NCI-H524 (cell line): Measurements from ENCODE around the gene DHX35.
A peak's percentile ranks its signal among the peaks of the same experiment; 100 is the strongest.

Experiments
- DNase-seq, 2 experiments: peaks; one replicate each; lab custom pipeline; 2025; lab: John Stamatoyannopoulos, UW

The DHX35 gene

DNA sequence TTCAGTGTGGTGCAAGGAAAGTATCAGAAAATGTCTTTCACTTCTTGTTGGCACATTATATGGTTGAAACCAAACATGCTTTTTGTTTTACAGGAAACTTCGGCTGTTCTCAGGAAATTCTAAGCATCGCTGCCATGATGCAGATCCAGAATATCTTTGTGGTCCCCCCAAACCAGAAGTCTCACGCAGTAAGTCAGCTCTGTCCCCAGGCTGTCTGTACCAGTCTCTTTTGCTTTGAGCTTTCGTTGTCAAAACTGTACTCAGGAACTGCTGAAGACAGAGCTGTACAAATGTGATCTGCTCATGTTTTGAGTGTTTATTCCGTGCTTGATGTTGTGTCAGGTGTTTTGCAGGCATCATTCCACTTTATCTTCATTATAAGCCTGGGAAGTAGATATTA is 59.6 kb downstream of the DHX35 start:
- no peak for DNase-seq

DNA sequence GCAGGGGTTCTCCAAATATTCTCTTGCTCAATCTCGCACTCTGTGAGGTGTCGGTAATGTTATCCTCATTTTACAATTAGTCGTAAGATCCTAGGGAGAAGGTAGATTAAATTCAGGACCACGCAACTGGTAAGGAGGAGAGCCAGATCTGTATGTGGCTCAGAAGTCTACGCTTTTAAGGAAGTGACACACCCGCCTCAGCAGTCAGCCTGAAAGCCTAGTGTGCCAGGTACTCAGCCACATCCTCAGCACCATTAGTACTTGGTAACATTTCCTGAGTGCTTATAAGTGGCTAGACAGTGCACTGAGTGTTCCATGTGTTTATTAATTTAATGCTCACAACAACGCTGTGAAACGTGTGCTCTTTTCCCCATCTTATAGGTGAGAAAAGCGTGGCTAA is 63.7 kb downstream of the DHX35 start:
- DNase-seq = no peak

DNA sequence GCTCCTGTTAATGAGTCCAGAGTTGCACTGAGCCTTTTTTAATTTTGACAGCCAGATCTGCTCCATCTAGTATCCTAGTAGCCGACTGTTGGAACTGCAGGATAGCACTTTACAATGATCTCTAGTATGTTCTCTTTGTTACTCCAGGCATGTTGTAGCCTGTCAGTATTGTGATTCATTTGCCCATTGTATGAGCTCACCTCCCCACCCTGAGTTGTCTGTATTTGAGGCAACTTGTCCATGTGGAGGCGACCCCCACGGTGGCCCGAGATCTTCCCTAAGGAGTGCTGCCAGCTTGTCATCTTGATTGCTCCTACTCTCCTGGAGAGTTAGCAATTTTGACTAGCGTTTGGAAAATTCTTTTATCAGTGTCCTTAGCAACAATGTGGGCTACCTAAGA is 67.2 kb downstream of the DHX35 start:
- DNase-seq = no peak

DNA sequence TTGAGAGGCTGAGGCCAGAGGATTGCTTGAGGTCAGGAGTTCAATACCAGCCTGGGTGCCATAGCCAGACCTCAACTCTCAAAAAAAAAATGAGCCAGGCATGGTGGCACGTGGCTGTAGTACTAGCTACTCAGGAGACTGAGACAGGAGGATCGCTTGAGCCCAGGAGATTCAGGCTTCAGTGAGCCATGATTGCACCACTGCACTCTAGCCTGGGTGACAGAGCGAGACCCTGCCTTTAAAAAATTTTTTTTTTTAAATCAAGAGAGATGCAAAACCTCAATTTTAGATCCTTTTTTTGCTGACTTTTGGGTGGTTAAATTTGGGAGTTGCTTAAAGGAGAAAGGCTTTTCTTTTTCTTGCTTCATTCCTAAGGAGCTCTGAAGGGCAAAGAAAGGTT is 70.9 kb downstream of the DHX35 start:
- DNase-seq = no peak

GRCh38 chr20:39036011-39036410 is 73.9 kb downstream of the DHX35 start:
- DNase-seq = no peak

DNA sequence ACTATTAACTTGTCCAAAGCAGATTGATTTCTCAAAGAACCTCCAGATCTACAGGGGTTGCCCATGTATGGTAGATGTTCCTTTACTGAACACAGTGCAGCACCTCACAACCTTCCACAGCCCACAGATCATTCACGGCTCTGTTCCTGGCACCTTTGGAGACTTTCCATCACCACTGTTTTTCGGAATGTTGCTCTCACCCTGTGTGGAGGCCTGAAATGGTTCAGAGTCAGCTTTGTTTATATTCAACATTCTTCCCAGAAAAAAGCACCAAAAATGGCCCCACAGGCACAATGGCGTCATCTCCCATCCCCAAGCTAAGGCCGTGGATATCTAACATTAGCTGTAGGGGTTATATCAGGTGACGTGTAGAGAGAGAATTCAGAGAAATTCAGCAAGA is 74.7 kb downstream of the DHX35 start:
- no peak for DNase-seq

DNA sequence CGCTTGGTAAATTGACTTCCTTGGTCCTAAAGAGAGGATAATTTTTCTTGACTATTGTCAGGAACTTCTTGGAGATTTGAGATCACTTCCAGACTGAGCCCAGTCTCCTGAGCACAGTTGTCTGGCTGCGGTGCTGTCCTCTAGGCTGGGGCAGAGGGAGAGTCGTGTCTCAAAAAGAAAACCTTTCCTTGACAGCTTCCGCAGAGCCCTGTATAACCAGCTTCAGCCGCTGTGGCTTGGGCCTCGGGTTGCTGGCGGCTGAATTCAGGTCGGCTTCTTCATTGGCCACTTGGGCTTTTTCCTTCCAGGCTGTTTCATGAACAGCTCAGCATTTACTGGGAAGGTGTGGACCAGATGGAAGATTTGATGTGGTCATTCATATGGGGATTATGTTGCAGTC is 75.9 kb downstream of the DHX35 start:
- DNase-seq = no peak

- no peak for DNase-seq
Measured at GRCh38 chr20:39038495-39038894, 76.4 kb downstream of the DHX35 start.

DNA sequence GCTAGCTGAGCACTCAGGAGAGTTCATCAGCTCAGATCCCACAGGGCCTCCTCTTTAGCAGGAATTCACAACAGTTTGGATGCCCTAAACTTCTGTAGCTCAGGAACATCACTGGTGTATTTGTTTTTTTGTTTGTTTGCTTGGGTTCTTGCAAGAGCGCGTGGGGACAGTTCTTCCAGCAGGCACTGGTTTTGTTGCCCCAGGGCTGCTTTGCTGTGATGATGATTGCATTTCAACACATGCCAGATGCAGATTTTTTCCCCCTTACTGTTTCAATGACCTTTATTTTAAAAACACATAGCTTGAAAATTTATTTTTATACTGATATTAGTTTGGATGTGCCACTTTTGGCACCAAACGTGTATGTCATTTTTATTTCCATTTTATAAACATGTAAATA is 77.1 kb downstream of the DHX35 start:
- DNase-seq = no peak

DNA sequence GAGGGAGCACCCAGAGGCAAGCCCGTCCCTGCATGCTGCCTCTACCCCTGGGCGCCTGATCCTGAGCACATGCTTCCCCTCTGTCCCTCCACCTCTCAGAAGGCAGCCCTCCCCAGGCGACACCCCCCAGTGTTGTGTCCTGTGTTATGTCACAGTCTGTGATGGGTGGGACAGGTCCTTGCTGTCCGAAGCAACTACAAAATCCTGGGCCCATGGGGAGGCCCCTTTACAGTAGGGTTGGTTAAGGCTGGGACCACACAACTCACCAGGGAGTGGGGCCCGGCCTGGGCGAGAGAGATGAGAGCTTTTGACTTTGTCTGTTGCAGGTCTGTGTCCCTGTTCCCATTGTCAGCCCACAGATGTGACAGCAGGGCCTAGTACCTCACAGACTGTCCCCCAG is 78.0 kb downstream of the DHX35 start:
- DNase-seq = no peak

DNA sequence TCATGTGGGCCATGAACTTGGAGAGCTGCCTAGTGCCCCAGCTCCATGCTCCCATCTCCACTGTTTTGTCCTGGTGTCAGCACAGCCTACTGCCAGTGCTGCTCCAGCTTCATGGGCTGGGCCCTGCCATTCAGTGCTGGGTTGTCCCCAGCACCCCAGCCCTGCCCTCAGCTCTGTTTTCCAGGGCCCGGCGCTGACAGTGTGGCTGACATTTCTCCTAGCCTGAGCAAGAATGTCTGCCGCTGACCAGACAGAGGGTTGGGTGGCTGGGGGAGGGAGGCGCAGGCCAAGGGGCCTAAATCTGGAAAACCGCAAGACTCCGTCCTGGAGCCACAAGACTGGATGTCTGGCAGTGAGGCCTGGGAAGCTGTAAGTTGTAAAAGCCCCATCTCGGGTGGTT is 78.9 kb downstream of the DHX35 start:
- DNase-seq = no peak

GRCh38 chr20:39042279-39043150 is 80.4 kb downstream of the DHX35 start:
- no peak for DNase-seq

- DNase-seq = no peak
Measured at GRCh38 chr20:39044501-39044900, 82.4 kb downstream of the DHX35 start.

DNA sequence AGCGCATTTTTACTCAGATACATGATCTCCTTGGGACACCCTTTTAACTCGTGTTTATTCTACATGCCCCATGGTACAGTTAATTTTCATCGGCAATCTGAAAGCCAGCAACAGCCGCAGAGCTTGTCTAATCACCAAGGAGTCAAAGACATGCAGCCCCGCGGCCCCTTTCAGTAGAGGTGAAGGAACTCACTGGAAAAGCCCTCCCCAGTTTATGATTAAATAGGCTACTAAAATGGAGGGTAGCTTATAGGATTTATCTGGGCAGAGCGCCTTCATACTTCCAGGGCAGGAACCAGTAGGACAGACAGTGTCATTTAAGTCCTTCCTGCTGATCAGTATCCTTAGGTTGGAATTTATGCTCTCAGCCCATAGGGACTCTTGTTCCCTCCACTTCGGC is 83.5 kb downstream of the DHX35 start:
- DNase-seq = no peak

DNA sequence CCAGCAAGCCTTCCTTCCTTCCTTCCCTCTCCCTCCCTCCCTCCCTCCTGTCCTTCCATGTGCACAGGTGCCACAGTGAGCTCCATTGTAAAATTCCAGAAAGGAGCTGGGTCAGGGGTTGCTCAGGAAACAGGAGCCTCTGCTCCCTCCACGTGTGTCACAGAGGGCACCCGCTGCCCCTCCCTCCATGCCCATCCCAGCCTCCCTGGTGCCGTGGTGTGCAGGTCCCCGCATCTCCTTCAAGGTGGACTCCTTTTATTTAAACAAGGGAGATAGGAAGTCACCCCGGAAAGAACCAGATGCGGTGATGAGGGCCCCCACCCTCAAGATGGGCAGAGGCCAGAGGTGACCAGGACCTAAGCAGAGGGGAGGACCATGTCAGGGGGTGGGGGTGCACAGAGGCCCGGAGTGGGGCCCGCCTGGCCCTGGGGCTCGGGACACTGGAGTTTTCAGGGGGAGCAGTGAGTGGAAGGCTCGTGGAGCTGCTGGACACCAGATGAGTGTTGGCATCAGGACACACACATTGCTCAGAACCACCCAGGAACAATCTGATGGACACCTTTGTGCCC is 85.4 kb downstream of the DHX35 start:
- no peak for DNase-seq

DNA sequence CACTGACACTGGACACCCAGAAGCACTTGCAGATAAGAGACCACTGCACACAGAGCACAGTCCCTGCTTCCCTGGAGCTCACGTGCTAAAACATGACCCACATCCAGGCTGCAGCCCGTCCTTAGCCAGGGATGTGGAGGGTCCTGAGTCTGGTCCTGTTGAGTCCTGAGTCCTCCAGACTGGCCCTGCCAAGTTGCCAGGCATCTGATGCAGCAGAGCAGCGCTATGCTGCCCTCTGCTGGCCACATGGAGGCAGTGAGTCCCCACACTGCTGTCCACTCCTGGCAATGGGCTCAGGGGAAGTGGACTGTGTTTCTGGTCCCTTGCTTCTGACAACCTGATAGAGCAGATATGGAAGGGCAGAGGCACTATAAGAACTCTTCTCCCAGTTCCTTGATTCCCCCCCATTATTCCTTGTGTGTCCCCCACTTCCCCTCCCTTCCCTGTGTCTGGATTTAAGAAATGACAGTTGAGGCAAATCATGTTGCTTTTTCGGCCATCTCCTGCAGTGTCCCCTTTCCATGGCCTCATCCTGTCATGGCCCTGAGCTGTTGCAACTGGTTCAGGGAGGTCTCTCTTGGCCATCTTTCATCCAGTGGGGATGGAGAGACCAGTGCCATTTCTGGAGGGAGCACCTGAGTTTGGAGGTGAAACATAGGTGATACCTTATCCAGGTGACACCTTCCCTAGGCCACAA is 86.0 kb downstream of the DHX35 start:
- peak; percentile 68 to 80 for DNase-seq

GRCh38 chr20:39049148-39049547 is 87.0 kb downstream of the DHX35 start:
- DNase-seq = peak in 1 of 2 experiments; percentile 29

GRCh38 chr20:39049684-39050554 is 87.8 kb downstream of the DHX35 start:
- peak; percentile 65 to 83 for DNase-seq

DNA sequence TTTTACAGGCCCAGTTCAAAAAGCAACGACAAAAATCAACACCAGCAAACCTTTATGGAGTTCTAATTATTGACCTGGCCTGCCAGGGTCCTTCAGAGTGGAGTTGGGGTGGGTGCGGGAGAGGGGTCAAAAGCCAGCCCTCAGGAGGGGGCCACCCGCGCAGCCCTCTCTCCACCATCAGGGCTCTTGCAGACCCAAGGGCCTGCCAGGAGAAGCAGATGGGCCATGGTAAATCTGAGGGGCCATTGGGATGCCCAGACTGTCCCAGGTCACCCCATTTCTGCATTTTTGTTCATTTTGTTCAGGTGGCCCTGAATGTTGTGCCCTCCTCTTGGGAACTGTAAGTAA is 88.4 kb downstream of the DHX35 start:
- DNase-seq = no peak

DNA sequence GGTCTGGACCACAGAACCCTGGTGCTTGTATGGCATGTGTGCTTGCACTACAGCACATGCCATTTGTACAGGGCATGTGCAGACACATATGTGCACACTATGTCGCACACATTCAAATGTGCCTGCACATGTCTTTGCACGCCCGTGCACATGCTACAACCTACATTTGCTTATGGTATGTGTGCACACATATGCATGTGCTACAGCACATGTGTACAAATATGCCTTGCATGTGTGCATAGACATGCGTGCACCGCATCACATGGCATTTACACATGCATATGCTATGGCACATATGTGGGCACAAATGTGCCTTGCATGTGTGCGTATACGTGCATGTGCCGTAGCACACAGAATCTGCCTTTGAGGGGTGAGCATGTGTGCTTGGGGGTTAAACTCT is 90.5 kb downstream of the DHX35 start:
- DNase-seq = no peak

GRCh38 chr20:39057143-39057542 is 95.0 kb downstream of the DHX35 start:
- DNase-seq = no peak

GRCh38 chr20:39057911-39058310 is 95.8 kb downstream of the DHX35 start:
- DNase-seq = no peak
